NT2/D1 (cell line): ENCODE data around the gene PALB2.

Experiments used
- SUZ12 ChIP-seq: IDR thresholded peaks from 2 replicates; pipeline ENCODE4 v1.6.1; 2011; ENCODE audit not compliant: insufficient read length, insufficient read depth; ENCODE audit errors: extremely low read depth
- YY1 ChIP-seq: IDR thresholded peaks from 2 replicates; pipeline ENCODE4 v1.6.1; 2011; ENCODE audit not compliant: insufficient read length, insufficient read depth
- ZNF274 ChIP-seq: IDR thresholded peaks from 2 replicates; pipeline ENCODE4 v1.6.1; 2011; ENCODE audit warnings: mild to moderate bottlenecking, low read depth, low read length

GRCh38 chr16:23594186-23594585, 46.9 kb downstream of the PALB2 start:
- TF ChIP-seq YY1: no peak
- TF ChIP-seq ZNF274: no peak
- no peak for TF ChIP-seq SUZ12
